Fibroblast of skin of right biceps (primary cell): ENCODE measurements around the gene CXCL6.

ENCODE experiments used
- DNase-seq: peaks from one replicate; pipeline ENCODE4 v3.0.0-alpha.2; 2013

The CXCL6 gene

GRCh38 chr4:73869130-73870055 is 32.9 kb downstream of the CXCL6 start, which contains the start of gene CXCL1:
Gene CXCL1 (plus strand): TSS chr4:73869393. CDS start chr4:73869471, 78 bp downstream.
- peak; percentile 38 for DNase-seq

- DNase-seq = no peak
Measured at GRCh38 chr4:73870260-73870659, 33.8 kb downstream of the CXCL6 start.

GRCh38 chr4:73870768-73871167 is 34.3 kb downstream of the CXCL6 start:
- DNase-seq = no peak

- no peak for DNase-seq
Measured at GRCh38 chr4:73871511-73872310, 35.2 kb downstream of the CXCL6 start.

GRCh38 chr4:73872316-73873108 is 36.0 kb downstream of the CXCL6 start:
- DNase-seq = no peak

- DNase-seq = no peak
Measured at GRCh38 chr4:73874386-73874785, 37.9 kb downstream of the CXCL6 start.

GRCh38 chr4:73875401-73875800 is 38.9 kb downstream of the CXCL6 start:
- no peak for DNase-seq

GRCh38 chr4:73883306-73883705 is 46.8 kb downstream of the CXCL6 start:
- DNase-seq = peak; percentile 94

- peak; percentile 58 for DNase-seq
Measured at GRCh38 chr4:73885574-73886267, 49.2 kb downstream of the CXCL6 start.
